Stimulated activated CD8-positive, alpha-beta memory T cell treated with anti-CD3 and anti-CD28 coated beads, Interleukin-2, amount 100 ng/mL, for 1 hour (primary cell): ENCODE results near the gene RYR3.

ENCODE experiments used
- DNase-seq, 2 donors: peaks; one replicate each; pipeline ENCODE4 v3.0.0-alpha.2; 2020; ENCODE audit warnings: low read depth in 2 of 2

RYR3 gene

DNA sequence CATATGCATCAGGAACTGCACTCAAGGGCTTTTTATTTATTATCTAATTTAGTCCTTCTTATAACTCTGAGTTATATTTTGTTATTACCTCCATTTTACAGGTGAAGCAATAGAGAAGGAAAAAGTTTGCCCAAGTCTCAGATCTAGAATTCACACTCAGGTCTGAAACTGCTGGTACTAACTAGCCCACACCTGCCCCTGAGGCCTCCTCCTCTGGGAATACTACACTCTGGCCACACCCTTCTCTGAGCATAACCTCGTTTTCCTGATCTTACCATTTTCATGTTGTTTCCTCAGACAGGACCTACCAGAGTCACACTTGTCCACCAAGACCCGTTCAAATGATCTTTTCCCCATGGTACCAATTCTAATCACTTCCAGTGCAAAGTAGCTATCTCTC, 563.4 kb downstream of the RYR3 start:
- no peak for DNase-seq

DNA sequence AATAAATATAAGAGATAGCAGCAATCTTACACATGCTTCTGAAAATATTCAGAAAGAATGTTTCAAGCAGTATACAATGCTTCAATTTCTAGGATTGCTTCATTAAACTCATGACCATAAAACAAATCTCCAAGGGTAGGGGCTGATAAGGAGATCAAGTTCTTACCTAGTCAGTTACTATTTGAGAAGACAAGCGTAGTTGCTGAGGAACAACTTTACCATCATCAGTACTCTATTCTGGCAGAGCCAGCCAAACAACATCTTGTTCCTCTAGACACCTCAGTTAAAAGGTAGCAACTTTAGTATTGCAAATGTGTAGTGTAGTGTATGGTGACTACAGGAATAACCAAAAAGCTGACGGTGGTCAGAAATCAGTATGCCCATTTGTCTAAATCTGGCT, 572.2 kb downstream of the RYR3 start:
- DNase-seq = no peak

DNA sequence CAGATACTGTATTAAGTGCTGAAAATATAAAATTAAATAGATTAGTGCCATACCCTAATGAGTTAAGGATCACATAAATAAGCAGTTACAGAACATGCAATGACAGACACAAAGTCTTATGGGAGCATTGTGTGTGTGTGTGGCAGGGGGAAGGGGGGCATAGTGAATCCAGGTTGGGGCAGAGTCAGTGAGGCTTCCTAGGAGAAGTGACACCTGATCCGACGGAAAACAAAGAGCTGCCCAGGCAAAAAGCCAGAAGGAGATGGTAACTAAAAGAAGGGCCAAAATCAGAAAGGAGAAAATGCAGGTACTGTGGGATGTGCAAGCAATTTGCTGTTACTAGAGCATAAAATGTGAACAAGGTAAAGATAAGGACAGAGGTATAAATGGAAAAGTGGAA, 577.4 kb downstream of the RYR3 start:
- DNase-seq = no peak

DNA sequence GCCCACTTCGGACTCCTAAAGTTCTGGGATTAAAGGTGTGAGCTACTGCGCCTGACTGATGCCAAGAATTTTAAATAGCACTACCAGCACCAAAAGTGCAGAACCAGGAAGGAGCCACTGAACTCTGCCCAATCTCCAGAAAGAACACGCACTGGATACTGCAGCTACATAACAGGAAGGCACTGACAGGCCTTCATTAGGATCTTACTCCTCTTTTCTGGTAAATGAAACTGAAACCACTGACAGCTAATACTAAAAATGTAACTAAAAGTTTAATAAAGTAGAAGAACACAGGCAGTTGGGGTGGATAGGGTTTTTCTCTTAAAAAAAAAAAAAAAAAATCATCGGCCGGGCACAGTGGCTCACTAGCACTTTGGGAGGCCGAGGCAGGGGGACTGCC, 583.4 kb downstream of the RYR3 start:
- no peak for DNase-seq

DNA sequence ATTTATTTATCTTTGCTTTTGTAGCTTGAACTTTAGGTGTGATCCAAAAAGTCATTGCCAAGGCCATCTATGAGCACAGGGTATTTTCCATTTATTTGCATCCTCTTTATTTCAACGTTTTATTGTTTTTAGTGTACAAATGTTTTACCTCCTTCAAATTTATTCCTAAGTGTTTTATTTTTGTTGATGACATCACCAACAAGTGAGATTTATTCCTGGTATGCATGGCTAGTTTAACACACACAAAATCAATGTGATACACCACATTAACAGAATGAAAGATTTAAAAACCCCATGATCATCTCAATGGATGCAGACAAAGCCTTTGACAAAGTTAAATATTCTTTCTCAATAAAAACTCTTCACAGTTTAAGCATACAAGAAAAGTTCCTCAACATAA, 591.3 kb downstream of the RYR3 start:
- no peak for DNase-seq

DNA sequence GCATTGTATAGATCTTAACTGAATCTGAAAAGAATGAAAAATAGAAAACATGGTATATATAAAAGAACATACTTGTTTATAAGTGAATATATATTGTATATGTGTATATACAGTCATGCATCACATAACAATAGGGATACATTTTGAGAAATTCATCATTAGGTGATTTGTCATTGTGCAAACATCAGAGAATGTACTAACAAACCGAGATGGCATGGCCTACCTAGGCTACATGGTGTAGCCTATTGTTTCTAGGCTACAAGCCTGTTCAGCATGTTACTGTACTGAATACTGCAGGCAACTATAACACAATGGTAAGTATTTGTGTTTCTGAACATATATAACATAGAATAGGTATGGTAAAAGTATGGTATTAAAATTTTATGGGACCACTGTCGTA, 592.9 kb downstream of the RYR3 start:
- no peak for DNase-seq

DNA sequence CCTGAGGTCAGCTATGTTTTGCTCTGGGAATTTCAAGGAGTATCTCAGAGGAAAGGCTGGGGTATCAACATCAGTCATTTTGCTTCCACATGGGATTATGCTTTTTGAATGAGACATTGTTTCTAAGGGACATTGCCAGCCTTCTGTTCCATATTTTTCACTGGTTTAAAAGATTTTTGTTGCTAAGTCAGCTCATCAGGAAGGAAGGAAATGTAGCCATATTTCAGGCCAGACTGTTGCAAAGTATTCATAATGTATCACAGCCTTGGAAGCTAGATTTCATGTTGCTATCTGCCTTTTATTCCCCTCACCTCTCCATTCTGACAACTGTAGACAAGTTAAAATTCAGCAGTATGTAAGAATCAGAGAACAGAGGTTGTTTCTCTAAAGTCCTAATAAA, 596.6 kb downstream of the RYR3 start:
- DNase-seq = no peak

DNA sequence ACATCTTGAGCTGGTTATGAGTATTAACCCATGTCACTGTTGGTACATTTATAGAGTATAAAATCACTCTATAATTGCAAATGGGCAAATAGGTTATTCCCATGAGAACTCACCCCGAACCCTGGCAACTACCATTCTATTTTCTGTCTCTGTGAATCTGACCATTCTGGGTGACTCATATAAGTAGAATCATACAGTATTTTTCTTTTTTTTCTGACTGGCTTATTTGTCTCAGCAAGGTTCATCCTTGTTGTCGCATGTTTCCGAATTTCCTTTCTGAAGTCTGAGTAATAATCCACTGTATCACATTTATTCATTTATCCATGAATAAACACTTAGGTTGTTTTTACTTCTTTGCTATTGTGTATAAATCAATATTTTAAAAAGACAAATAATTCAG, 597.6 kb downstream of the RYR3 start:
- DNase-seq = no peak

DNA sequence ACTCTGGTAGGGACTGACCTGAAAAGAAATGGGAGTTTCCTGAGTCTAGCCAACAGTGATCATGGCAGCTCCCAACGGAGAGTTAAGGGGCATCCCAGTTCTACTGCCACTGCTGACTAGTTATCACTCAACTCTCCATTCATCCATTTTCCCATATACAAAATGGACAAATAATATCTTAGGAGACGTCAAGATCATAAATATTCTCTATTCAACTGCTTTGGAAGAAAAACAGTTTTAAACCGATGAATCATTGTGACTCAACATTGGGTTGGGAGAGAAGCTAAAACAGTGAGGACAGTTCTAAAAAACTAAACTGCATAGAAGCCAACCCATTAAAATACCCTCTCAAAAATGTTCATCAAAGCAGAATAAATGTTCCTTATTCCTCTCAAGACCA, 600.0 kb downstream of the RYR3 start:
- no peak for DNase-seq

DNA sequence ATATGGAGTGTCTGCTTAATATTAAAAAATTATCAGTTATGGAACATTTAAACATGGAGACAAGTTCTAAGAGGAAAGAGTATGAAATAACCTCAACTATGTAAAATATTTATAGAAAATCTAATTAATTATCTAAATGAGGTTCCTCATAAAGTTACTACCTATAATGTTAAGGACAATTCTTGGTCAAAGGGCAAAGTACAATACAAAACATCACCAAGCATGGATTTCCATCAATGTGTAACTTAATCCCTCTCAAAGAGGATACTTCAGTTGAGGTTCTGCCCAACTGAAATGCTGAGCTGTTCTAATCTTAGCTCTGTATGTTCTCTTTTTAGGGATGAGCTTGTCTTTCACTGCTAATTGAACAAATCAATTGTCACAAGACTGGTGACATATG, 601.6 kb downstream of the RYR3 start:
- no peak for DNase-seq

DNA sequence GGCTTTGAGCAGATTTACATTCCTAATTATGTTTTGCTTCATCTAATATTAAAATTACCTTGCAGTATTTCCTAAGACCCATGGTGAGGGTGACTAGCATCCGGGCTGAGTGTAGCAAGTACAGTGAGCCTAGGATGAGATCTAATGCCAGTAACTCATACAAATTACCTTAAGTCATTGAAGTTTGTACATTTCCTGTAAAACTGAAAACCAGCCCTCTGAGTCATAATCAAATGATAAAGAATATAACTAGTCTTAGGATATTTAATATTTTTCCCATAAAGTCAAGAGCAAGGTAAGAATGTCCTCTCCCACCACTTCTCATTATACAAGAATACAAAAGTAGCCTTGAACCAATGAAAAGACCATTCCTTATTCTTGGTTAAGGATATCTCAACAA, 602.7 kb downstream of the RYR3 start:
- DNase-seq = no peak
